Stomach (tissue), 9 donors: Measurements from ENCODE around the gene AATF. TPM values are rescaled to one million over a fixed set of nuclear protein-coding genes. Genes with fewer than 3 reads are reported as not detected.
A peak's percentile ranks its signal among the peaks of the same experiment; 100 is the strongest.

Experiments
- DNase-seq, 2 donors: peaks; one replicate each; pipeline versions ENCODE4 v3.0.0 to v3.0.0-alpha.2; 2013 to 2019
- H3K27ac ChIP-seq, 5 donors: fragments of 200-600 bp in 4 of 5; sonication (generic) in 4 of 5; one replicate each; pipeline ENCODE4 v1.5.1; 2013 to 2019; ENCODE audit warnings: mild to moderate bottlenecking in 1 of 5, moderate library complexity in 1 of 5
- H3K27me3 ChIP-seq, 3 donors: fragments of 200-600 bp; sonication (generic); one replicate each; pipeline ENCODE4 v1.5.1; 2017 to 2019; ENCODE audit warnings: mixed run types in 1 of 3
- H3K36me3 ChIP-seq, 4 donors: fragments of 200-600 bp; sonication (generic); 1 replicate in 3 of 4; 2 replicates in 1 of 4; pipeline ENCODE4 v1.5.1; 2016 to 2019
- H3K4me1 ChIP-seq, 4 donors: fragments of 200-600 bp; sonication (generic); one replicate each; pipeline ENCODE4 v1.5.1; 2016 to 2019
- H3K4me3 ChIP-seq, 4 donors: fragments of 200-600 bp; sonication (generic) in 3 of 4; one replicate each; pipeline ENCODE4 v1.5.1; 2016 to 2019; ENCODE audit warnings: mild to moderate bottlenecking in 1 of 4
- H3K9me3 ChIP-seq, 4 donors: fragments of 200-600 bp; sonication (generic); one replicate each; pipeline ENCODE4 v1.5.1; 2016 to 2019
- EP300 ChIP-seq: sonication (generic); formaldehyde crosslinking; IDR thresholded peaks from one replicate; pipeline ENCODE4 v1.6.1; 2017; ENCODE audit warnings: antibody characterized with exemption
- POLR2A ChIP-seq, 4 donors: fragments of 450-650 bp; IDR thresholded peaks; one replicate each; pipeline ENCODE4 v1.6.1; 2016; ENCODE audit warnings: antibody characterized with exemption in 4 of 4, control low read depth in 2 of 4, mild to moderate bottlenecking in 1 of 4, moderate library complexity in 1 of 4
- POLR2AphosphoS5 ChIP-seq, 3 donors: sonication (generic); formaldehyde crosslinking; IDR thresholded peaks; one replicate each; pipeline ENCODE4 v1.6.1; 2016; ENCODE audit warnings: antibody characterized with exemption in 3 of 3
- WGBS, 5 donors: extraction: QIAGEN DNeasy Blood & Tissue Kit in 3 of 5; methylation state at CpG; one replicate each; pipeline versions ENCODE4 v1.1.5 to v1.1.7; 2013 to 2018; 5-methylcytosine and 5-hydroxymethylcytosine counted together
- intact Hi-C: fragments of 100-400 bp; cut with DNase I; formaldehyde crosslinking; loops from one replicate; pipeline ENCODE4 v1.15.1; 2023; ENCODE audit warnings: low total_unique reads
- polyA plus RNA-seq, 3 donors: library from polyadenylated mRNA; stranded (reverse); fragments of 200-250 nt; gene quantifications; one replicate each; pipeline ENCODE4 v1.2.3, GENCODE V29; 2013
- total RNA-seq, 5 donors: library from RNA; depleted of rRNA; stranded (reverse); fragments of >200 nt; gene quantifications; one replicate each; pipeline versions ENCODE4 v1.1.0 to v1.2.3, GENCODE V29; 2014 to 2016
- TF ChIP-seq, protein P1 (sequence below), 7 experiments: fragments of 450-650 bp in 4 of 7; fragments of 200-600 bp in 3 of 7; sonication (generic) in 3 of 7; IDR thresholded peaks; one replicate each; pipeline ENCODE4 v1.5.1; 2016 to 2019; ENCODE audit warnings: antibody characterized with exemption in 7 of 7, control low read depth in 2 of 7, mild to moderate bottlenecking in 1 of 7
- donor health status: healthy with polysubstance abuse.
- donor health status: Bipolar disorder and iron deficiency.
- donor health status: healthy.

Gene AATF
- total and polyA plus RNA-seq, 8 donors: 5.3 to 52.7 (median 24.7) TPM

DNA sequence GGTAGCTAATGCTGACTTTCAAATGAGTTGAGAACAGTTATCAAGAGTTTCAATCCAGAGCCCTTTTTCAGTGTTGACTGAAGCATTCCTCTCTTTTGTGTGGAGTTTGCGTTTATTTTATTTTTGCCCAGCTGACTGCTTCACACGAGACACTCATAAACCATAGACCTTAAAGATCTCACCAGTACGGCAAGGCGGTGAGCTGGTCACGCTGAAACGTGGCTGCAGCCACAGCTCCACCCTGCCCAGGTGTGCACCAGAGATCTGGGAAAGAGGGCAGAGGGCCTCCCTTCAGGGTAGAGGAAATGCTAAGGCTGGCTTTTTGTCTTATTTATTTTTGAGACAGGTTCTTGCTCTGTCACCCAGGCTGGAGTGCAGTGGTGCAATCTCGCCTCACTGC lies 112.2 kb downstream of the AATF start:
- Histone ChIP-seq H3K27me3 (peaks cover 0 to 20% (median 0%) of the 10 kb centered on the region in 3 donors), H3K9me3 (no peaks in the 10 kb centered on the region), H3K36me3 (peaks cover 7 to 25% (median 22%) of the 10 kb centered on the region in 4 donors), H3K4me3 (no peak overlapping the region), H3K4me1 (peaks cover 0 to 21% (median 6%) of the 10 kb centered on the region in 4 donors), H3K27ac (peak overlapping the region in 1 of 5 donors; percentile 27)
- intact Hi-C loops: no loop called here
- WGBS, 5 donors: 27 to 47% (median 39%) methylated on average over 7 of the region's 7 CpGs
- DNase-seq: peak in 1 of 2 donors; percentile 62
- TF ChIP-seq, protein P1, sequence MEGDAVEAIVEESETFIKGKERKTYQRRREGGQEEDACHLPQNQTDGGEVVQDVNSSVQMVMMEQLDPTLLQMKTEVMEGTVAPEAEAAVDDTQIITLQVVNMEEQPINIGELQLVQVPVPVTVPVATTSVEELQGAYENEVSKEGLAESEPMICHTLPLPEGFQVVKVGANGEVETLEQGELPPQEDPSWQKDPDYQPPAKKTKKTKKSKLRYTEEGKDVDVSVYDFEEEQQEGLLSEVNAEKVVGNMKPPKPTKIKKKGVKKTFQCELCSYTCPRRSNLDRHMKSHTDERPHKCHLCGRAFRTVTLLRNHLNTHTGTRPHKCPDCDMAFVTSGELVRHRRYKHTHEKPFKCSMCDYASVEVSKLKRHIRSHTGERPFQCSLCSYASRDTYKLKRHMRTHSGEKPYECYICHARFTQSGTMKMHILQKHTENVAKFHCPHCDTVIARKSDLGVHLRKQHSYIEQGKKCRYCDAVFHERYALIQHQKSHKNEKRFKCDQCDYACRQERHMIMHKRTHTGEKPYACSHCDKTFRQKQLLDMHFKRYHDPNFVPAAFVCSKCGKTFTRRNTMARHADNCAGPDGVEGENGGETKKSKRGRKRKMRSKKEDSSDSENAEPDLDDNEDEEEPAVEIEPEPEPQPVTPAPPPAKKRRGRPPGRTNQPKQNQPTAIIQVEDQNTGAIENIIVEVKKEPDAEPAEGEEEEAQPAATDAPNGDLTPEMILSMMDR (IDR thresholded peaks at IDR 0.05): no peak
- TF ChIP-seq POLR2AphosphoS5 (IDR thresholded peaks at IDR 0.05) (no peak), POLR2A (IDR thresholded peaks at IDR 0.05) (no peak), EP300 (no peak)

DNA sequence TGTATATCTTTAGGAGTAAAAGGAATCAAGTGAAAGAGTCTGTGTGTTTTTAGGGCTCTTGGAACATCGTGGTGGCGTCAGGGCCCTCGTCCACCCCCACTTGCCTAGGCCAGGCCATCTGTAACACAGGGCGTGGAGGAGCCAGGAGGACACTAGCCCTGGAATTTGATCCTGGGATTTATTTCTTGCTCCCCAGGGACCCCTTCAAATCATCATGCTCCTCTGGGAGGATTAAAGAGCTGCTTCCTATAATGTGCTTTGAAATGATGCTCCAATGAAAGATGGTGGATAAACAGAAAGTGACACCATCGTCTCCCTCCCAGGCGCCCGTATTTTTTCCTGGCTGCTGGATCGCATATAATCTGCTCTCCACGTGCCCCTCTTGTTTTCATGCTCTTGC lies 113.3 kb downstream of the AATF start:
- intact Hi-C loops: no loop called here
- no peak overlapping the region for H3K4me3 ChIP-seq
- no peak for DNase-seq
- TF ChIP-seq POLR2AphosphoS5 (IDR thresholded peaks at IDR 0.05): no peak
- no peak for TF ChIP-seq EP300
- no peak for TF ChIP-seq POLR2A (IDR thresholded peaks at IDR 0.05)
- TF ChIP-seq, protein P1 (IDR thresholded peaks at IDR 0.05): no peak
- peaks cover under 1 to 16% (median 11%) of the 10 kb centered on the region in 4 donors for H3K36me3 ChIP-seq
- 77 to 84% (median 78%) methylated on average over 9 of the region's 9 CpGs for WGBS, 5 donors
- no peaks in the 10 kb centered on the region for H3K9me3 ChIP-seq
- H3K27me3 ChIP-seq: peaks cover 0 to 31% (median 0%) of the 10 kb centered on the region in 3 donors
- H3K27ac ChIP-seq: no peak overlapping the region
- H3K4me1 ChIP-seq: peaks cover 0 to 30% (median 15%) of the 10 kb centered on the region in 4 donors

DNA sequence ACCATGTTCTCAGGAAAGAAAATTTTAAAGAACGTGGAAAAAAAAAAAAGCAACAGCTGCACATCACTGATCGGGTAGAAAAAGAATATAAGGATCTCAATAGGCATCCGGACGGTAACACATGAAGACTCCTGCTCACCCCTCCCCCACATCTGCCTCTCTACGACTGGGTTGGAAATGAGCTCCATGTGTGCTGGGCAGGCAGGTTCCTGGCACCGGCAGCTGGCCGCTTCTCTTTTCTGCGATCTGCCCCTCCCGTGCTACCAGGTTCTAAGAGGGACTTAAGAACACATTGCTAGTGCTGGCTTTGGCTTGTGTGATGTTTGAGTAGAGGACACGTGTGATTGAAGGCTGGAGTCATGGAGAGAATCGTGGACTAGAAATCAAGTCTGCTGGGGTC lies 115.5 kb downstream of the AATF start:
- H3K27me3 ChIP-seq: peaks cover 0 to 46% (median 0%) of the 10 kb centered on the region in 3 donors
- intact Hi-C loops: no loop called here
- peaks cover 9 to 40% (median 27%) of the 10 kb centered on the region in 4 donors for H3K4me1 ChIP-seq
- TF ChIP-seq, protein P1 (IDR thresholded peaks at IDR 0.05): no peak
- no peak for TF ChIP-seq POLR2AphosphoS5 (IDR thresholded peaks at IDR 0.05)
- TF ChIP-seq POLR2A (IDR thresholded peaks at IDR 0.05): no peak
- no peaks in the 10 kb centered on the region for H3K36me3 ChIP-seq
- WGBS, 5 donors: 31 to 58% (median 32%) methylated on average over 10 to 11 of the region's 11 CpGs
- no peak overlapping the region for H3K4me3 ChIP-seq
- DNase-seq: peak in 1 of 2 donors; percentile 76
- H3K27ac ChIP-seq: peak overlapping the region in 1 of 5 donors; percentile 7
- no peaks in the 10 kb centered on the region for H3K9me3 ChIP-seq

DNA sequence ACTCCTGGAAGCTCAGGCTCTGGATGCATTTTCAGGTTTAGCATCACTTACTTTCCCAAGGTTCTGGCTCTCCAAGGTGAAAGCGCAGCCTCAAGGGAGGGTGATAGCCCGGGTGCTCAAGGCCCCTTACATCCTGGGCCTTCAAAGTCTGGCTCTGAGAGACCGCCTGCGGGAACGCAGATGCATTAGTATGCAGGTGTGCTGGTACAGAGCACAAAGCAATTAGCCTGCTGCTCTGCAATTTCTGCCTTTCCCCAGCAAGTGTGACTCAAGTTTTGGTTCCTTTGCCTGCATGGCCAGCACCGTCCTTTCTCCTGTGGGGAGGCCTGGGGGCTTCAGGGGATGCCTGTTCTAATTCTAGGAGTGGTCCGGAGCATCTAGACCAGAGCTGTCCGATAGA lies 116.2 kb downstream of the AATF start:
- Histone ChIP-seq H3K36me3 (no peaks in the 10 kb centered on the region), H3K4me1 (peaks cover 9 to 40% (median 27%) of the 10 kb centered on the region in 4 donors), H3K9me3 (no peaks in the 10 kb centered on the region), H3K27ac (peak overlapping the region in 2 of 5 donors; percentile 7 to 58), H3K27me3 (peaks cover 0 to 46% (median 0%) of the 10 kb centered on the region in 3 donors), H3K4me3 (no peak overlapping the region)
- intact Hi-C loops: no loop called here
- 86 to 89% (median 87%) methylated on average over 5 to 8 of the region's 8 CpGs for WGBS, 5 donors
- no peak for DNase-seq
- TF ChIP-seq POLR2A (IDR thresholded peaks at IDR 0.05) (no peak), POLR2AphosphoS5 (IDR thresholded peaks at IDR 0.05) (no peak)
- TF ChIP-seq, protein P1 (IDR thresholded peaks at IDR 0.05): no peak
